HG03575 (cell line): ENCODE results near the gene PRKAG2.
A peak's percentile ranks its signal among the peaks of the same experiment; 100 is the strongest.

Source experiments
- ATAC-seq: cut with Tn5 transposase; IDR thresholded peaks from one replicate; pipeline ENCODE4 v1.9.1; 2021; ENCODE audit not compliant: unreplicated experiment, insufficient number of reproducible peaks, low FRiP score; ENCODE audit errors: extremely low read depth

Gene PRKAG2

DNA sequence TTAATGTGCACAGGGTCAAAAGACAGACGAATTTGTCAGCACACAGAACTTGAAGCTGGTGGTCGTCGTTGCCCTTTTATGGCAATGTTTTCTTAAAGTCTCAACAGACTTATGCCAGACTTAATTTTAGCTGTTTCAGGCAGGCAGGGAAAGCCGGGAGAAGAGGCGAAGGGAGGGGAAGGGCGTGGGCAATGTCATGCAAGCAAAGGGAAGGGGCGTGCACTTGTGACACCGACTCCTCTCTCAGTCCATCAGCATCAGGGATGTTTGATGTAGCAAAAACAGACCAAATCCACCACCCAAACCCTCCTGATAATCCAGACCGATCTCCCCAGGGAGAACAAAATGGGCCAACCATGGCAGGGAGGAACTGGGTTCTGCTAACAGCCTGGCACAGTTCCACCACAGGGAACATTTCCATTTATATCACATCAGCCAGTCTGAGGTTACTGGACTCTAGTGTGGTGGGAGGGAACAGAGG, 239.1 kb downstream of the PRKAG2 start:
- ATAC-seq: no peak

DNA sequence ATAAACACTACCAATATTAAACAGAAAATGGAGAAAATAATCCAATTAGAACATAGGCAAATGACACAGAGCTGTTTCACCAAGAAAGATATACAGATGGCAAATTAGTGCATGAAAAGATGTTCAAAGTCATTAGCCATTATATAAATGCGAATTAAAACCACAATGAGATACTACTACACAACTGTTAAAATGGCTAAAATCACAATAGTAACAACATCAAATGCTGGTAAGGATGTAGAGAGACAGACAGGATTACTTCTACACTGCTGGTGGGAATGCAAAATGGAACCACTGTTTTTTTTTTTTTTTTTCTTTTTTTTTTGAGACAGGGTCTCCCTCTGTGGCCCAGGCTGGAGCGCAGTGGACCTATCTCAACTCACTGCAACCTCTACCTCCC, 242.3 kb downstream of the PRKAG2 start:
- ATAC-seq: no peak

DNA sequence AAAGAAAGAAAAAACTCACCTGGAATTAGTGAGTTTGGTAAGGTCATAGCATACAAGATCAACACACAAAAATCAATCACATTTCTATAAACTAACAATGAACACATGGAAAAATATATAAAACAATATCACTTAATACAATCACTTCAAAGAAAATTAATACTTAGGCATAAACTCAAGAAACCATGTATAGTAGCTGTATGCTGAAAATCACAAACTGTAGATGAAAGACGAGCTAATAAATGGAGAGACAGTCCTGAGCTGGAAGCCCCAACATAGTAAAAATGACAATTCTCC, 243.5 kb downstream of the PRKAG2 start:
- no peak for ATAC-seq

DNA sequence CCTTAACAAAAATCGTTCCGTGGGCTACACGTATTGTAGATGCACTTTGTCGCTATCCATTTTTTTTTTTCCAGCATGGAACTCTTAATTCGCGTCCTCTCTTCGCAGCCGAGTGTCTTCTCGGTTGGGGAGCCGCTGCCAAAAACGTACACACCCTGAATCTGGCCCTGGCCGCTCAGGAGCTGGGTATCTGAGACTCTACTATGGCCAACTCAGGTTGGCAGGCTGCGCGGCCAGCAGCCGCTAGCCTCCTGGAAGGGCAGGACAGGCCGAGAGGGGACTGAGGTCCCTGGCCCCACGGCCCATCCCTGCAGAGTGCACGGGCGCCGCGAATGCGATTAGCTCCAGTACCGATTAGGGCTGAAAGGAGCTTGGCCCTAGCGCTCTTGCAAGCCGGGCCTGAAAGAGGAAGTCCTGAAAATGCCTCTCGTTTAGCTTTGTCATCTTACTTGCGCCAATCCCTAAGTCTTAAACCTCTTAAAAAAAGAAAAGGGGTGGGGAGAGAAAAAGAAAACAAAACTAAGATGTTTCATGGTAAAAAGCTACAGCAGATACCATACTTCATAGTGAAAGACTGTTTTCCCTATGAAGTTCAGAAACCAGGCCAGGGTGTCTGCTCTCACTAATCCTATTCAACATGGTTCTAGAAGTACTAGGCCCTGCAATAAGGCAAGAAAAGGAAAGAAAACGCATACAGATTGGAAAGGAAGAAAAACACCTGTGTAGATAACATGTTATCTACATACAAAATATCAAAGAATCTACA, 244.0 kb downstream of the PRKAG2 start:
- peak; percentile 50 for ATAC-seq

DNA sequence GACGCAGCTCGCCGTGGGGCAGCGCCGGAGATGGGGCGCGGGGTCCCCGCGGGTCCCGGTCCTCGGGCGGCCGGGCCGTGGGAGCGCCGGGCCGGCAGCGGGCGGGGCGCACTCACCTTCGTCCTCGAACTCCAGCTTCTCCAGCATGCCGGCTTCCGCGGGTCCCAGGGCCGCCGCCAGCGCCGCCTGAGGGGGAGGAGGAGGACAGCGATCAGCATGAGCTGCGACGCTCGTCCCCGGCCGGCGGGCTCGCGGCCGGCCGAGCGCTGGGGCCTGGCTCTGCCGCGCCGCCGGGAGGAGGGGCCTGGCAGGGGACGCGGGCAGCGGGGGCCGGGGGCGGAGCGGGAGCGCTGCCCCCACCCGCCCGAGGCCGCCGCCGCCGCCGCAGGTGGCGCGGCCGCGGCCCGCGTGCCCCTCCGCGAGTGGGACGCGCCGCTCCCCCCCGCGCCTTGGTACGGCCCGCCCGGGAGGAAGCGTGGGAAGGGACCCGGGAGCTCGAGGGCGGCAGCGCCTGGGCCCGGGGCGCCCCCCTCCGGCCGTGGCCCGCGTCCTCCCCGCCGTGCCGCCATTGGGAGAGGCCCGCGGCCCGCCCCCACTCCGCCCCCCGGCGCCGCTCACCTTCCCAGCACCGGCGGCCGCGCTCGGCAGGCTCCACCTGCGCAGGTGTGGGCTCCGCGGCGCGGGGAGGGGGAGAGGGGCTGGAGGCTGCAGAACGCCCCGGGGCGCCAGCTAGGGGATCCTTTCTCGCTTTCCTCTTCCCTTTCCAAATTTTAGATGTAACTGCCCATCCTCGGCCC, 244.8 kb downstream of the PRKAG2 start:
- ATAC-seq: peak; percentile 26

DNA sequence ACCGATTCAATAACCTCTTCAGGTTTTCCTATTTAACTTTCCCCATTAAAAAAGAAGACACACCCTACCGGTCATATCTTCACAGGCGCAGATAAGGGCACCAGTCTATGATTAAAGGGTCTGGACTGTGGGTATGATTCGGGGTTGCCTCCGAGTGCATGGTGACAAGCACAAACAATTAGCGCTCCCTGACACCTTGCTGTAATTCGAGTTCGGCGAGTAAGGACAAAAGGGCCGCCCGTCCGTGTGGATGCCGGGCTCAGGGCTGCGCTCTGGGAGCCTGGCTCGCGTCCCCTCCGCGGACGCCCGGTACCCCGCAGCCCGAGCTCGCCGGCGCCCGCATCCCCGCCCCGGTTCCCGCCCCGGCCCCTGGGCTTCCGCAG, 245.4 kb downstream of the PRKAG2 start:
- ATAC-seq: peak; percentile 4

DNA sequence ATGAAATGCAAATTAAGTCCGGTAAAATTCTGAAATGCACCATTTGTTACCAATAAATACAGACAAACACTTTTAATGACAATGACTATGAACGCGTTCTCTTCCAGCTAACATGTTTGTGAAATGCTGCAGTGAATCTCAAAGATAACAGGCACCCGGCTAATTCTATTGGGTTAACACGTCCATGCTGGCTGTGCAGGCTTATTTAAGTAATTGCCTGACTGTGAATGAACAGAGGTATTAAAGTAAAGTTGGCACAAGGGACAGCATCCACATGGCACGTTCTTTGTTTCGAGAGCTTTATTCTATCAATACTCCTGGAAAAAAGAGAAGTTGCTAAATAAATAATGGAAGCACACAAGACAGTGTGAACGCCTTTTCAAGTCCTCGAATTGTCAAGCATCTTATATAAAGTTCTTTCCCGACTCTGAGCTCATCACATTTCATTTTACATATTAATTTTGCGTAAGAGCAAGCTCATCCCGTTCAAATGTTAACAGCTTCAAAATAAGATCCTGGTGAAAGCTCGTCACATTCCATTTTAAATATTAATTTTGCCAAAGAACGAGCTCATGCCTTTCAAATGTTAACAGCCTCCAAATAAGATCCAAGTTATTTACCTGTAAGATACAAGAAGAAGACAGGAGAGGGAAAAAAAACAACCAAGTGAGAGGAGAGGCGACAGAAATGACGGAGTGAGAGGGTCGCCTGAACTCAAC, 245.9 kb downstream of the PRKAG2 start:
- no peak for ATAC-seq

DNA sequence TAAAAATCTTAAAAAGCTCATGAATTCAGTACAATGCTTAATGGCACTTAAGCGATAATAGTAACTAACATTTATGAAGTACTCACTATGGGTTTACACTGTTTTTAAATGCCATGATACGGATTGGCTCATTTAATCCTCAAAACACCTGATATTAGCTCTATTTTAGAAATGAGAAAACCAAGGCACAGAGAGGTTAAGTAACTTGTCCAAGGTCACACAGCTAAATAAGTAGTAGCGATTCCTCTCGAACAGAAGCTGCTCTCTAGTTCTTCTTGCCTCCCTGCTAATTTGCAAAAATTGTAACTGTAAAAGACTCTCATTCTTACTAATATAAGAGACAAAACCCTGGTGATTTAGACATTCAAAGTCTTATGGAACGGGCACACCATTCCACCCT, 246.6 kb downstream of the PRKAG2 start:
- no peak for ATAC-seq

DNA sequence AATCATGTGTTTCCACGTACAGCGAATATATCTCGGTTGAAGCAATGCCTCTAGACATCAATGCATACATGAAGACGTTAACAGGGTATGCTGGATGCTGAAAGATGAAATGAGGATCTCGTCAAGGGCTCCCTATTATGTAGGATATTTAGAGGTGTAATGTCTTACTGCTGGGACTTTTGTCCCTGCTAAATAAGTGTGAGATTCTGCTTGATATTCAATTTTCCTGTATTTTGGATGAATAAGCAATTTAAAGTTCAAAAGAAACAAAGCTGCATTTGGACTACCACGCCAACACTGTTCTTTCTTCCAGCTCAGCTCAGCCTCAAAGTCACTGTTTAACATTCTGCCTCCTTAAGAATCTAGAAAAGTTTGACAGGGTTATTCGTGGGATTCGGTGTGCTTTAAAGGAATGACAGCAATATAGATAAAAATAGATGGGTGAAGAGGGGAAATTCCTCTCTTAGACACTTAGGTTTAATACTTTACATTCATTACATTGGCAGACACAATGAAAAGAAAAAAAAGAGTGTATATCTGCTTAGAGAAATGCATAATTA, 247.1 kb downstream of the PRKAG2 start:
- no peak for ATAC-seq

DNA sequence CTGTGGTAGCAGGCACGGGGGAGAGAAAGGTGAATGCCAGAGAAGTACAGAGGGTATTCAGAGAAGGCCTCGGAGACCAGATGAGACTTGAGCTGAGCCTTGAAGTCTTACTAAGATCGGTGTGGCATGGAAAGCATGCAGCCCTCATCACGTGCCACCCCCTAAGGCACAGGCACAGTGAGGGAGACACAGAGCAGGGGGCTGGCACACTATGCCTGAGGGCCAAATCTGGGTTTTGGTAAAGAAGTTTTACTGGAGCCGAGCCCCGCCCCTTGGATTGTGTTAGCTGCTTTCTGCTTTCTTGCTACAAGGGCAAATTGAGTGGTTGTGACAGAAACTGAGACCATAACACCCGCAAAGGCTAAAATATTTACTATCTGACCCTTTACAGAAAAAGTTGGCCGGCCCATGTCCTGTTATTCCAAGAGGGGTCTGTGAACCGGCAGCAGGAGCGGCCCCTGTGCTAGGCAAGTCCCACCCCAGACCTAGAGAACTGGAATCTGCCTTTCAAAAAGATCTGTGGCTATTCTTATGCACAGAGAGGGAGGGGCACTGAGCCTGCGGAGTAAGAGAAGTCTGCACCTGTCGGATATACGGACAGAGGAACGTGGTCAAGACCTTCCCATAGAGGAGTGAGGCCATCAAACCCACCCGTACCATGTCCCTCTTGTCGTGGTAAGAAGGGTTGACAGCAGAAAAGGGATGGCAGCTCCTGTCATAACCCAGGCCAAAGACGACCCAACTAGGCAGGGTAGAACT, 247.9 kb downstream of the PRKAG2 start:
- ATAC-seq: no peak

DNA sequence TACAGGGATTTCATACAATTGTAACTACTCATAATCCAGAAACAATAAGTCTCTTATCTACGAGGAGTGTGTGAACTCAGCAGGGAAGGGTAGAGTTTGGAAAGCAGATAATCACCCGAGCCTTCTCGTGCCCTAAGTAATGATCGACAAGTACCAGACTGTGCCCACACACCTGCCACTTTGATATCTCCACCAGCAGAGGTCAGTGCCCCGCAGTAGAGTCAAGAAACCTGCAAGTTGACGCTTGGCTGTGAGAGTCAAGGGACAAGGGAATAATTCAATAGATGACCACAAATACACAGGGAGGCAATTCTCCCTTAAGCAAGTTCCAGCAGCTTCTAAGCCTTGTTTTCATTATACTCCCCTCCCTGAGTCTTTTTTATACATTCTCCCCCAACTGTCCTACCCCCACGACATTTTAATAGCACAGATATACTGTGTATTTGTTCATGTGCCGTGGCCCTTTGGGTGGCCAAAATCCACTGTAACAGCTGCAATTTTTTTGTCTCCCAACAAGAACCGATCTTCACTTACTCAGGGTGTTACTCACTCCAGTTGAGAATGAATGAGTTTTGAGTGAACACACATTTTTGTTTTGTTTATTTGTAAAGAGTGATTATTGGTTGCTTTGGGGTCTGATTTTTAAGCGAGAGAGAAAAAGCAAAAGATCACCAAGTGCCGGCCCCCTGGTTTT, 250.3 kb downstream of the PRKAG2 start:
- ATAC-seq: no peak

DNA sequence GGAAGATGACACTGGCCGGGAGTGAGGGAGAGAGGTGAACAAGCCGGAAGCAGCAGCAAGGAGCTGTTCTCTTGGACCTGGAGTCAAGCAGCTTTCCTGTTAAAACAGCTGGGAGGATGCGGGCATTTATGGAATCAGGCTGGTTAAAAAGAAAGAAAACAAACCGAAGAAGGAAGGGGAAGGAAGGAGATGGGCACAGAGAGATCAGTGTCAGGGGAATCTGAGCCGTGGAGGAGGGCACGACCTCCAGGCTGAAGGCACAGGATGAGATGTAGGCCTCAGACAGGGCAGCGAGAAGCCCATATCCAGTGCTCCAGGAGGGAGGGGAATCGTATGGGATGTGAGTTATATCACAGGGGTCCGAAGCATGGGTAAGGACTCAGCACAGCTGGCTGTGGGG, 251.3 kb downstream of the PRKAG2 start:
- ATAC-seq: no peak

DNA sequence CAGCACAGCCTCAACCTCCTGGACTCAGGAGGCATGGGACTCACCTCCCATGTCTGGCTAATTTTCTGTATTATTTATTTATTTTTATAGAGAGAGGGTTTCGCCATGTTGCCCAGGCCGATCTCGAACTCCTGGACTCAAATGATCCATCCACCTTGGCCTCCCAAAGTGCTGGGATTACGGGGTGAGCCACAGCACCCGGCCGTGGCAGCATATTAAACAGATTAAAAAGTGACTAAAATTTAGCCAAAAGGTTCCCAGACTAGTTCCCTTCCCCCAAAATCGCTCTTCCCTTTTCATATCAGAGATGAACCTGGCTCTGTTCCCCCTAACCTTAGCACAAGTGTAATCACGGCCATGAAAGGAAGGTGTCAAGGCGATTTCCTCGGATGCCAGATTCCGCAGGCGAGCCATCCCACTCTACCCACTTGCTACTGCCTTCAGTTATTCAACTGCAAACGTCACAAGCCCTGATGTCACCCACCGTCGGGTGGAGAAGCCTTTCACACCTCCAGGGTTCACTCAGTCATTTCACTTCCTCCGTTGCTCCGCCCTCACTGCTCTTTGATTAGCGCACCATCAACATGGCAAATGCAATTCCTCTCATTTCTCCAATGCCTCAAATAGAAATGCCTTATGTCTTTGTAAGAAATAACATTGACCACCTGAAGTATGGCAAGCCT, 252.5 kb downstream of the PRKAG2 start:
- no peak for ATAC-seq

DNA sequence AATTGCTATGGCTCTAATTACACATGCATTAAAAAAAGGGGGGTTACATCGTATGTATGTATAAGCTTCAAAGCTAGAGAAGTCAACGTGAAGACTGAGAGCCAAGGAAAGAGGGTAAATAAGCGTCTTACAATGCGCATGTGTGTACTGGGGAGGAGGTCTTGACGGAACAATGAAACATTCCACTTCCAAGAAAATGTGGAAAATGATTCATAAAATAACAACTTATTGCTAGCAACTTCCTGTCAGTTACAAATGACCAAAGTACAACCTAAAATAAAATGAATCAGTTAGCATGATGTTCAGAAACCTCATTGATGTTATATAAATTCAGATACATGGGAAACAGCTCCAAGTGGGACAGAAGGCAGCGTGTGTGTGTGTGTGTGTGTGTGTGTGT, 253.1 kb downstream of the PRKAG2 start:
- ATAC-seq: no peak

DNA sequence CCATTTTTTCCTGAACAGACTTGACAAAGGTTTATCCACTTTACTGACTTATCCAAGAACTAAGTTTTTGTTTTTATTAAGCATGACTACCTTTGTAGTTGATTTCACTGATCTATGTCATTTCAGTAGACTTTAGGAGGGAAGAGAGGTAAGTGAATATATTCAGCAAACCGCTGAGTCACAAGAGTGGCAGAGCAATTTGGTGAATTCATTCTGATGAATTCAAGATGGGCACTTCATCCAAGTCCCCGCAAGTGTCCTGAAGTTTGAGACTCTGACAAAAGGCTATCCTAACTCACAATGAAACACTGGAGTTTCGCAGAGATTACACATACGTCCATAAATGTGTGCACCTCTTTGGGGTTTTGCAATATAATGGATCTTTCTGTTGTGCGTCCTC, 255.0 kb downstream of the PRKAG2 start:
- ATAC-seq: no peak

DNA sequence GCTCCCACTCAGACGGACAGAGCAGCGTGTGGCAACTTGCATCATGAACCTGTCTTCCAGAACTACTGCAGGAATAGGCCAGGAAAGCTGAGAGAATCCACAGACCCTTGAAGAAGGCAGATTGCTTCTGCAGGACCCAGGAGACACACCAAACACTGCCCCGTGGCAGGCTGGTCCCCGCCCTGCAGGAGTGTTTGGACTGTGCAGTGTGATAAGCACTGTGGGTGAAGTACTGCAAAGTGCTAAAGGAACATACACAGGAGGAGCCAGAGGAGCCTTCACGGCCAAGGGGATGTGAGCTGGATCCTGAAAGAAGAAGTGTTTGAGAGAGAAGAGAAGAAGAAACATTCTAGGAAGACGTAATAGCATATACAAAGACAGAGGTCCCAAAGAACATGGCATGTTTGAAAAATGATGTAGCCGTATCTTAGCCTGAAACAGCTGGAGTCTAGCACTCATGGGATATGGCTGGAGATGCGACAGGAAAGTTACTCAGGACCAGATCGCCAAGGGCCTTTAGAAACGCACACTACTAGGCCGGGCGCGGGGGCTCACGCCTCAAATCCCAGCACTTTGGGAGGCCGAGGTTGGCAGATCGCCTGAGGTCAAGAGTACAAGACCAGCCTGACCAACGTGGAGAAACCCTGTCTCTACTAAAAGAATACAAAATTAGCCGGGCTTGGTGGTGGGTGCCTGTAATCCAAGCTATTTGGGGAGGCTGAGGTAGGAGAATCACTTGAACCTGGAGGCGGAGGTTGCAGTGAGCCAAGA, 260.3 kb downstream of the PRKAG2 start:
- ATAC-seq: no peak

DNA sequence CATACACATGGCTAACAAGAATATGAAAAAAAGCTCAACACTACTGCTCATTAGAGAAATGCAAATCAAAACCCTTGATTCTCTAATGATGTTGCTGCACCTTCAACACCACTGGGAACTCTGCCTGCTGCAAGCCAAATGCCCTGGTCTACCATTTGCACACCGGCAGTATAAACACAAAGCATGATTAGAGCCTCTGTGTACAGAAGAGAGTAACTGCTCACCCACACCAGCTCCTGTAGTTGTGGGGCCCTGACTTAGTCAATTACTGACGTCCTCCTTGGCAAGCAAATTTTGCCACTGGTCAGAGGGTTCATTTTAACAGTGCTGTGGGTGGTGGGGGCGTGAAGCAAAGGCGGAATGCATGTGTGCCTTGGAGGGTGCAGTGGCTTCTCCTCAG, 261.1 kb downstream of the PRKAG2 start:
- no peak for ATAC-seq
